ENCODE results near the gene INSL3. TPM values are rescaled to one million over a fixed set of nuclear protein-coding genes. Genes with fewer than 3 reads are reported as not detected.

INSL3 gene
- total and polyA plus RNA-seq, 2 of the 13 experiments (the other 11 are each of a cell fraction or from before 2014, with no cell fraction given): 0.30 TPM; not detected in 1

DNA sequence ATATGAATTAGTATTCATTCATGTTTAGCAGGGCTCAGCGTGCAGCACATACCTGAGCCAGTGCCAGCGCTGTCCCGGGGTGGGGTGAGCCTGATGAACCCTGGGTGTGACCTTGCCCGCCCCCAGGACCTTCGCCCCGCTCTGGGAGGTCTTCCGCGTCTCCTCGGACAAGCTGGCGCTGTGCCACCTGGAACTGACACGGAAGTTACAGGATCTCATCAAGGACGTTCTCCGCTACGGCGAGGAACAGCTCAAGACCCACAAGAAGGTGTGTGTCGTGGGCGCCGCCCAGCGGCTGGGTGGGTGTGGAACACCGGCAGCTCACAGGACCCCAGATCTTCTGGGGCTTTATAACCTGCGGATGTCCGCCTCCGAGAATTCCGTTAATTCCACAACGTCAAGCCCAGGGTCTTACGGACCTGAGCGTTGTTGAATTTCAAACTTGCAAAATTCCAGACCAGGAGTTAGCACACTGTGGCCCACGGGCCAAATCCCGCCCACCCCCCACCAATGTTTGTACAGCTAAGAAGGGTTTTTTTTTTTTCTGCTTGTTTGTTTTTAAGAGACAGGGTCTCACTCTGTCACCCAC is 54.7 kb downstream of the INSL3 start (continued):
- TF ChIP-seq ZNF232 (CRISPR knock-in tag; IDR thresholded peaks at IDR 0.05; ENCODE audit: borderline replicate concordance) (peak; percentile 34; the same call in 1 of the 2 replicates), ZNF430 (CRISPR knock-in tag; IDR thresholded peaks at IDR 0.05) (peak; percentile 42; the same call in 1 of the 2 replicates), SYNCRIP (IDR thresholded peaks at IDR 0.05; ENCODE audit: insufficient read depth, low read depth, low read length) (no peak), ZNF136 (CRISPR knock-in tag; IDR thresholded peaks at IDR 0.05; ENCODE audit: low read depth) (no peak), BHLHE40 (IDR thresholded peaks at IDR 0.05; ENCODE audit: low read length) (no peak), ZNF12 (CRISPR knock-in tag; IDR thresholded peaks at IDR 0.05) (no peak), SRSF4 (IDR thresholded peaks at IDR 0.05; ENCODE audit: low read depth, low read length, poor library complexity, severe bottlenecking) (no peak), SP140L (CRISPR knock-in tag; IDR thresholded peaks at IDR 0.05; ENCODE audit: borderline replicate concordance) (no peak), MEIS2 (CRISPR knock-in tag; IDR thresholded peaks at IDR 0.05) (peak; percentile 70; the same call in 1 of the 2 replicates), ZNF746 (CRISPR knock-in tag; IDR thresholded peaks at IDR 0.05) (0 out of 2 replicates have a peak, but pooled peaks have one; percentile 28), RBM22 (optimal IDR thresholded peaks at IDR 0.05; ENCODE audit: low read length) (no peak), ZC3H13 (CRISPR knock-in tag; IDR thresholded peaks at IDR 0.05) (no peak), ZIK1 (CRISPR knock-in tag; IDR thresholded peaks at IDR 0.05; ENCODE audit: borderline replicate concordance, low read depth) (peak; percentile 81; the same call in 1 of the 2 replicates), SMAD1 (CRISPR knock-in tag; IDR thresholded peaks at IDR 0.05; ENCODE audit: borderline replicate concordance, low read depth) (peak; percentile 70; the same call in 1 of the 2 replicates), ZNF260 (CRISPR knock-in tag; IDR thresholded peaks at IDR 0.05; ENCODE audit: borderline replicate concordance, low read depth) (no peak), MAZ (IDR thresholded peaks at IDR 0.05; ENCODE audit: borderline replicate concordance, low read depth, low read length) (no peak), MAZ (CRISPR knock-in tag; IDR thresholded peaks at IDR 0.05; ENCODE audit: low read depth) (peak; percentile 31; the same call in 1 of the 2 replicates), ATF1 (CRISPR knock-in tag; IDR thresholded peaks at IDR 0.05) (no peak)
- TF ChIP-seq, protein P1, sequence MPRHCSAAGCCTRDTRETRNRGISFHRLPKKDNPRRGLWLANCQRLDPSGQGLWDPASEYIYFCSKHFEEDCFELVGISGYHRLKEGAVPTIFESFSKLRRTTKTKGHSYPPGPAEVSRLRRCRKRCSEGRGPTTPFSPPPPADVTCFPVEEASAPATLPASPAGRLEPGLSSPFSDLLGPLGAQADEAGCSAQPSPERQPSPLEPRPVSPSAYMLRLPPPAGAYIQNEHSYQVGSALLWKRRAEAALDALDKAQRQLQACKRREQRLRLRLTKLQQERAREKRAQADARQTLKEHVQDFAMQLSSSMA (CRISPR knock-in tag; IDR thresholded peaks at IDR 0.05): 0 out of 2 replicates have a peak, but pooled peaks have one; percentile 60
- TF ChIP-seq, protein P2, sequence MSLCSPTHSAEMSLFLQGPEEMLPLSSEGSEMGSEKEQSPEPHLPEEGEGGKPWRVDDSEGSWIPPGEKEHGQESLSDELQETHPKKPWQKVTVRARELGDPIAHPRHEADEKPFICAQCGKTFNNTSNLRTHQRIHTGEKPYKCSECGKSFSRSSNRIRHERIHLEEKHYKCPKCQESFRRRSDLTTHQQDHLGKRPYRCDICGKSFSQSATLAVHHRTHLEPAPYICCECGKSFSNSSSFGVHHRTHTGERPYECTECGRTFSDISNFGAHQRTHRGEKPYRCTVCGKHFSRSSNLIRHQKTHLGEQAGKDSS (CRISPR knock-in tag; IDR thresholded peaks at IDR 0.05; ENCODE audit: borderline replicate concordance, low read depth): no peak; the same call in 1 of the 2 replicates
- TF ChIP-seq, protein P3, sequence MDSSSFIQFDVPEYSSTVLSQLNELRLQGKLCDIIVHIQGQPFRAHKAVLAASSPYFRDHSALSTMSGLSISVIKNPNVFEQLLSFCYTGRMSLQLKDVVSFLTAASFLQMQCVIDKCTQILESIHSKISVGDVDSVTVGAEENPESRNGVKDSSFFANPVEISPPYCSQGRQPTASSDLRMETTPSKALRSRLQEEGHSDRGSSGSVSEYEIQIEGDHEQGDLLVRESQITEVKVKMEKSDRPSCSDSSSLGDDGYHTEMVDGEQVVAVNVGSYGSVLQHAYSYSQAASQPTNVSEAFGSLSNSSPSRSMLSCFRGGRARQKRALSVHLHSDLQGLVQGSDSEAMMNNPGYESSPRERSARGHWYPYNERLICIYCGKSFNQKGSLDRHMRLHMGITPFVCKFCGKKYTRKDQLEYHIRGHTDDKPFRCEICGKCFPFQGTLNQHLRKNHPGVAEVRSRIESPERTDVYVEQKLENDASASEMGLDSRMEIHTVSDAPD (CRISPR knock-in tag; IDR thresholded peaks at IDR 0.05): 0 out of 2 replicates have a peak, but pooled peaks have one; percentile 42
- TF ChIP-seq, protein P4, sequence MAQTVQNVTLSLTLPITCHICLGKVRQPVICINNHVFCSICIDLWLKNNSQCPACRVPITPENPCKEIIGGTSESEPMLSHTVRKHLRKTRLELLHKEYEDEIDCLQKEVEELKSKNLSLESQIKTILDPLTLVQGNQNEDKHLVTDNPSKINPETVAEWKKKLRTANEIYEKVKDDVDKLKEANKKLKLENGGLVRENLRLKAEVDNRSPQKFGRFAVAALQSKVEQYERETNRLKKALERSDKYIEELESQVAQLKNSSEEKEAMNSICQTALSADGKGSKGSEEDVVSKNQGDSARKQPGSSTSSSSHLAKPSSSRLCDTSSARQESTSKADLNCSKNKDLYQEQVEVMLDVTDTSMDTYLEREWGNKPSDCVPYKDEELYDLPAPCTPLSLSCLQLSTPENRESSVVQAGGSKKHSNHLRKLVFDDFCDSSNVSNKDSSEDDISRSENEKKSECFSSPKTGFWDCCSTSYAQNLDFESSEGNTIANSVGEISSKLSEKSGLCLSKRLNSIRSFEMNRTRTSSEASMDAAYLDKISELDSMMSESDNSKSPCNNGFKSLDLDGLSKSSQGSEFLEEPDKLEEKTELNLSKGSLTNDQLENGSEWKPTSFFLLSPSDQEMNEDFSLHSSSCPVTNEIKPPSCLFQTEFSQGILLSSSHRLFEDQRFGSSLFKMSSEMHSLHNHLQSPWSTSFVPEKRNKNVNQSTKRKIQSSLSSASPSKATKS (CRISPR knock-in tag; IDR thresholded peaks at IDR 0.05): no peak
- TF ChIP-seq, protein P5, sequence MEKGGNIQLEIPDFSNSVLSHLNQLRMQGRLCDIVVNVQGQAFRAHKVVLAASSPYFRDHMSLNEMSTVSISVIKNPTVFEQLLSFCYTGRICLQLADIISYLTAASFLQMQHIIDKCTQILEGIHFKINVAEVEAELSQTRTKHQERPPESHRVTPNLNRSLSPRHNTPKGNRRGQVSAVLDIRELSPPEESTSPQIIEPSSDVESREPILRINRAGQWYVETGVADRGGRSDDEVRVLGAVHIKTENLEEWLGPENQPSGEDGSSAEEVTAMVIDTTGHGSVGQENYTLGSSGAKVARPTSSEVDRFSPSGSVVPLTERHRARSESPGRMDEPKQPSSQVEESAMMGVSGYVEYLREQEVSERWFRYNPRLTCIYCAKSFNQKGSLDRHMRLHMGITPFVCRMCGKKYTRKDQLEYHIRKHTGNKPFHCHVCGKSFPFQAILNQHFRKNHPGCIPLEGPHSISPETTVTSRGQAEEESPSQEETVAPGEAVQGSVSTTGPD (CRISPR knock-in tag; IDR thresholded peaks at IDR 0.05): no peak
